Hair follicle dermal papilla cell (primary cell): ENCODE data around the gene TRAF3. TPM values are rescaled to one million over a fixed set of nuclear protein-coding genes. Genes with fewer than 3 reads are reported as not detected.

ENCODE experiments used
- small RNA-seq: library from RNA; depleted of rRNA; stranded (forward); fragments of <200 nt; gene quantifications from one replicate; pipeline ENCODE3, GENCODE V24; 2012
- total RNA-seq: library from RNA; depleted of rRNA; stranded (reverse); fragments of >200 nt; gene quantifications from 2 replicates; pipeline ENCODE4 v1.2.3, GENCODE V29; 2012

The TRAF3 gene, protein sequence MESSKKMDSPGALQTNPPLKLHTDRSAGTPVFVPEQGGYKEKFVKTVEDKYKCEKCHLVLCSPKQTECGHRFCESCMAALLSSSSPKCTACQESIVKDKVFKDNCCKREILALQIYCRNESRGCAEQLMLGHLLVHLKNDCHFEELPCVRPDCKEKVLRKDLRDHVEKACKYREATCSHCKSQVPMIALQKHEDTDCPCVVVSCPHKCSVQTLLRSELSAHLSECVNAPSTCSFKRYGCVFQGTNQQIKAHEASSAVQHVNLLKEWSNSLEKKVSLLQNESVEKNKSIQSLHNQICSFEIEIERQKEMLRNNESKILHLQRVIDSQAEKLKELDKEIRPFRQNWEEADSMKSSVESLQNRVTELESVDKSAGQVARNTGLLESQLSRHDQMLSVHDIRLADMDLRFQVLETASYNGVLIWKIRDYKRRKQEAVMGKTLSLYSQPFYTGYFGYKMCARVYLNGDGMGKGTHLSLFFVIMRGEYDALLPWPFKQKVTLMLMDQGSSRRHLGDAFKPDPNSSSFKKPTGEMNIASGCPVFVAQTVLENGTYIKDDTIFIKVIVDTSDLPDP
- 14.8 and 25.0 TPM in 2 replicates for total RNA-seq

DNA sequence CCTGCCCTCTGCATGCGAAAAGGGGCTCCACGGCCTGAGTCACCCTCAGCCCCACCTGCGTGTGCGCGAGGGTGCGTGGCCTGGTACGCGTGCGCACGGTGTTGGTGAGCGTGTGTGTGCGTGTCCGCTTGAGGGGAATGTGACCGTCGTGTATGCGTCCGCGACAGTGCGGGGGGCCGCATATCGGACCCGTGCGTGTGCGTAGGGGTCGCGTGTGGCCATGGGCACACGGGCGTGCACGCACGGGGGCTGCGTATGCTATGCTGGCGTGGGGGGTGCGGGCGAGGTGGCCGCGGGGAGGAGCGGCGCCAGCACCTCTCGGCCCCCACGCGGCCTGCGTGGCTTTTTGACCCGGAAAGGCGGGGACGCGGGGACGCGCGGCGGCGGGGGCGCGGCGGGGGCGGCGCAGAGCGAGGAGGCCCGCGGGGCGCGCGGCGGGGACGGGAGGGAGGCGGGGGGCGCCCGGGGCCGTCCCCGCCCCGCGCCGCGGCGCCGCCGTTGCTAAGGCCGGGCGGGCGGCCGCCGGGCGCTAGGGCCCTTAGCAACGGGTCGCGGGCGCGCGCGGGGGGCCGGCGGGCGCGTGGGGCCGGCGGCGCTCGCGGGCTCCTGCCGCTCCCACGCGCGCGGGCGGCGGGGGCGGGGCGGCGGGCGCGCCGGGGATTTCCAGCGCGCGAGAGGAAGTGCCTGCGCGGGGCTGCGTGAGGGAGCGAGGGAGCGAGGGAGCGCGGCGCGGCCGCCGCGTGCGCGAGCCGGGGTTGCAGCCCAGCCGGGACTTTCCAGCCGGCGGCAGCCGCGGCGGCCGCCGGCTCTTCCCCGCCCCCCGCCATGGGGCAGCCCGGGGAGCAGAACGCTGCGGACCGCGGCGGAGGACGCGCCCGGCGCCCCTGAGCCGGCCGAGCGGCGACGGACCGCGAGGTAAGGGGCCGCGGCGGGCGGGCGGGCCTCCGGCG lies at the start of gene TRAF3:
Gene TRAF3 (plus strand): TSS at position 689 of the 950 bp plus-strand sequence. CDS start 92,753 bp downstream, outside the sequence.

DNA sequence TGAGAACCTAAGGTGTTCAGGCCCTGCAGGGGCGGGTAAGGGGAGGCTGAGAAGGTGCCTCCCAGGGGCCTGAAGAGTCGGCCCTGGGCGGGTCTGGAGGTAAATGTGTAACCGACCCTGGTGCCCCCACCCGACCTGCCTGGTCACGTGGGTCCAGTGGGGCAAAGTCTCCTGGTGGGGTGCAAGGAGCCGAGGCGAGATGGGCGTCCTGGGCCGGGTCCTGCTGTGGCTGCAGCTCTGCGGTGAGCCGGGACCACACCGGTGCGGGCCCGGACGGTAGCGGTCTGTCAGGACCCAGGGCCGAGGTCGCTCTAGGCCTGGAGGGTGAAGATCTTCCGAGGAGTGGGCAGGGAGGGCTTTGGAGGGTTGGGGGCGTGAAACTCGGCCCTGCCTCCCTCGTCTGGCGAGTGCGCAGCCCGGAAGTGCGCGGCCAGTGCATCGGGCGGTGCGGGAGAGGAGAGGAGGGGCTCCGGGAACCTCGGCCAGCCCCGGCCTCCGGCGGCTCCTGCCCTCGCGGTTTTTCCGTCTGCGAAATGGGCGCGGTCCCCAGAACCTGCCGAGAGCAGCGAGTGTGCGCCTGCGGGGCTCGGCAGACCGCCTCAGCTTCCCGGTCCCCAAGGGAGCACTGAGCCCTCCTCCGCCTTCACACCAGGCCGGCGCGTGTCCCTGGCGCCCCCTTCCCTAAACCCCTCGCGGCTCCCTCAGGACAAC lies 145.4 kb downstream of the TRAF3 start, which contains the start of gene AMN:
Gene AMN (plus strand): TSS at position 174 of the 711 bp plus-strand sequence. CDS start 26 bp downstream, at position 200.

Small RNA genes within 50 kb of the gene (small RNA-seq; reads per million reads assigned to genes)
- not detected for gene RNU6-1316P

Other genes with a start within 250 kb of the TRAF3 start
- 12.1 and 15.4 TPM in 2 replicates for gene RCOR1, start 184.8 kb upstream of the TRAF3 start, total RNA-seq
- 0.16 and 0.24 TPM in 2 replicates for gene AMN, start 145.2 kb downstream of the TRAF3 start, total RNA-seq